Lower lobe of right lung (tissue), 2 donors: ENCODE results near the gene ST3GAL3. TPM values are rescaled to one million over a fixed set of nuclear protein-coding genes. Genes with fewer than 3 reads are reported as not detected.

Source experiments
- ATAC-seq, 2 donors: fragments of 200-7000 bp; cut with Tn5 transposase; one replicate each; pipeline ENCODE4 v1.9.1; 2020 to 2022; ENCODE audit warnings: mild to moderate bottlenecking in 2 of 2, moderate library complexity in 2 of 2
- DNase-seq: peaks from one replicate; pipeline ENCODE4 v3.0.0-alpha.2; 2020
- H3K27ac ChIP-seq: fragments of 200-600 bp; one replicate; pipeline ENCODE4 v1.8.0; 2022
- H3K27me3 ChIP-seq: fragments of 200-600 bp; one replicate; pipeline ENCODE4 v1.8.0; 2022; ENCODE audit warnings: low read depth
- H3K36me3 ChIP-seq: fragments of 200-600 bp; one replicate; pipeline ENCODE4 v1.8.0; 2022; ENCODE audit warnings: mild to moderate bottlenecking
- H3K4me1 ChIP-seq: fragments of 200-600 bp; one replicate; pipeline ENCODE4 v1.8.0; 2022
- H3K4me3 ChIP-seq: fragments of 200-600 bp; one replicate; pipeline ENCODE4 v1.8.0; 2022; ENCODE audit warnings: mild to moderate bottlenecking
- H3K9me3 ChIP-seq: fragments of 200-600 bp; one replicate; pipeline ENCODE4 v1.8.0; 2022
- CTCF ChIP-seq: fragments of 200-600 bp; IDR thresholded peaks from one replicate; pipeline ENCODE4 v1.8.0; 2022; ENCODE audit warnings: antibody characterized with exemption, mild to moderate bottlenecking
- intact Hi-C: fragments of 100-400 bp; cut with DNase I; formaldehyde crosslinking; loops from one replicate; pipeline ENCODE4 v1.11.0; 2022
- total RNA-seq: library from RNA; stranded (reverse); fragmentation: NEBNext Ultra II Directional; extraction: Animal tissue kit (Norgen Biotek cat#: 25700); gene quantifications from one replicate; pipeline ENCODE4 v1.2.1, GENCODE V29; 2021
- donor health status: DM: no; HTN: yes; CAD: no; lungs with severe emphysema.

Gene ST3GAL3
- total RNA-seq, 1 donor from 2014 or later: 23.6 TPM

- Histone ChIP-seq H3K36me3 (no peaks in the 10 kb centered on the region), H3K4me3 (no peak overlapping the region), H3K27ac (no peak overlapping the region), H3K9me3 (no peaks in the 10 kb centered on the region), H3K4me1 (peaks cover 23% of the 10 kb centered on the region), H3K27me3 (peaks cover 12% of the 10 kb centered on the region)
- TF ChIP-seq CTCF: no peak
- intact Hi-C loops: no loop called here
- no peak for DNase-seq
- ATAC-seq: no peak
These were observed 231.7 kb downstream of the ST3GAL3 start for GRCh38 chr1:43938892-43939587.

- no peak for ATAC-seq
- no peak for TF ChIP-seq CTCF
- Histone ChIP-seq H3K4me3 (no peak overlapping the region), H3K27me3 (no peaks in the 10 kb centered on the region), H3K27ac (no peak overlapping the region), H3K36me3 (no peaks in the 10 kb centered on the region), H3K9me3 (no peaks in the 10 kb centered on the region), H3K4me1 (peaks cover 20% of the 10 kb centered on the region)
- intact Hi-C loops: no loop called here
- DNase-seq: no peak
These were observed 235.1 kb downstream of the ST3GAL3 start for GRCh38 chr1:43942411-43942810.

- Histone ChIP-seq H3K4me3 (no peak overlapping the region), H3K4me1 (peaks cover 37% of the 10 kb centered on the region), H3K27ac (no peak overlapping the region), H3K36me3 (peaks cover 4% of the 10 kb centered on the region), H3K9me3 (no peaks in the 10 kb centered on the region), H3K27me3 (no peaks in the 10 kb centered on the region)
- no peak for TF ChIP-seq CTCF
- intact Hi-C loops: no loop called here
- DNase-seq: no peak
- no peak for ATAC-seq
These were observed 237.5 kb downstream of the ST3GAL3 start for GRCh38 chr1:43944860-43945259.

- peak overlapping the region; percentile 74 for H3K4me3 ChIP-seq
- peak overlapping the region; percentile 100 for H3K27ac ChIP-seq
- peaks cover 12% of the 10 kb centered on the region for H3K36me3 ChIP-seq
- no peak for TF ChIP-seq CTCF
- no peak for DNase-seq
- intact Hi-C loops: no loop called here
- H3K4me1 ChIP-seq: peaks cover 37% of the 10 kb centered on the region
- no peaks in the 10 kb centered on the region for H3K27me3 ChIP-seq
- H3K9me3 ChIP-seq: no peaks in the 10 kb centered on the region
- ATAC-seq: no peak
These were observed 238.4 kb downstream of the ST3GAL3 start for GRCh38 chr1:43945674-43946235.

- intact Hi-C loops: no loop called here
- peak; percentile 99 for ATAC-seq
- peaks cover 37% of the 10 kb centered on the region for H3K4me1 ChIP-seq
These were observed 239.1 kb downstream of the ST3GAL3 start, which contains the start of gene IPO13 for GRCh38 chr1:43946236-43947060. Gene IPO13, plus strand, starts transcription at chr1:43946950. Its CDS starts 651 bp downstream, at chr1:43947601.

More at GRCh38 chr1:43946236-43947060, 239.1 kb downstream of the ST3GAL3 start, which contains the start of gene IPO13:
- H3K27me3 ChIP-seq: no peaks in the 10 kb centered on the region
- no peaks in the 10 kb centered on the region for H3K9me3 ChIP-seq
- peaks cover 16% of the 10 kb centered on the region for H3K36me3 ChIP-seq
- TF ChIP-seq CTCF: peak; percentile 79
- peak within 1 kb of the TSS; percentile 100 for H3K27ac ChIP-seq
- H3K4me3 ChIP-seq: peak within 1 kb of the TSS; percentile 74
- DNase-seq: peak; percentile 97
